Keratinocyte (primary cell): ENCODE measurements around the gene CHI3L2.

Experiments used
- EZH2 ChIP-seq: IDR thresholded peaks from one replicate; pipeline ENCODE4 v1.6.1; 2012; ENCODE audit warnings: inconsistent platforms, mild to moderate bottlenecking, low read length, moderate library complexity
- TF ChIP-seq, protein P1 (sequence below), 3 experiments: IDR thresholded peaks in 1 of 3; conservative IDR thresholded peaks in 1 of 3; optimal IDR thresholded peaks in 1 of 3; 2 replicates in 2 of 3; 3 replicates in 1 of 3; pipeline versions ENCODE3 to v1.5.1; 2011; ENCODE audit warnings: low read length in 3 of 3, mild to moderate bottlenecking in 3 of 3, moderate library complexity in 2 of 3, control low read depth in 1 of 3, inconsistent platforms in 1 of 3; ENCODE audit not compliant: insufficient read depth in 2 of 3; ENCODE audit errors: extremely low read depth in 1 of 3

DNA sequence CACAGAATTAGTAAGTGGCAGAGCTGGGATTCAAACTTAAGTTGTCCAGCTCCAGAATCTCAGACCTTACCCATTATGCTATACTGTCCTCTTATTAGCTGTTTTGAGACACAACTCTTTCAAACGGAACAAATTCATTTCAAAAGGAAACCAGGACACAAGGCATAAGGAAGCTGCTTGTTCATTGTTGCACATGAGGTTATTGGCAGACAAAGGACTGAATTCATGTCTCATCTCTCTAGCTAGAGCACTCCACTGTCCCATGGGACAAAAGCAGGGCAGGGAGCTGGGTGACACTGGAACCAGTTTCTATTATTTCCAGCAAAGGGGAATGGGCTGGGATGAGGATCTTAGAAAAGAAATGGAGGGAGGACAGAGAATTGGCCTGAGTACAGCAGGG is 26.4 kb downstream of the CHI3L2 start:
- TF ChIP-seq, protein P1, sequence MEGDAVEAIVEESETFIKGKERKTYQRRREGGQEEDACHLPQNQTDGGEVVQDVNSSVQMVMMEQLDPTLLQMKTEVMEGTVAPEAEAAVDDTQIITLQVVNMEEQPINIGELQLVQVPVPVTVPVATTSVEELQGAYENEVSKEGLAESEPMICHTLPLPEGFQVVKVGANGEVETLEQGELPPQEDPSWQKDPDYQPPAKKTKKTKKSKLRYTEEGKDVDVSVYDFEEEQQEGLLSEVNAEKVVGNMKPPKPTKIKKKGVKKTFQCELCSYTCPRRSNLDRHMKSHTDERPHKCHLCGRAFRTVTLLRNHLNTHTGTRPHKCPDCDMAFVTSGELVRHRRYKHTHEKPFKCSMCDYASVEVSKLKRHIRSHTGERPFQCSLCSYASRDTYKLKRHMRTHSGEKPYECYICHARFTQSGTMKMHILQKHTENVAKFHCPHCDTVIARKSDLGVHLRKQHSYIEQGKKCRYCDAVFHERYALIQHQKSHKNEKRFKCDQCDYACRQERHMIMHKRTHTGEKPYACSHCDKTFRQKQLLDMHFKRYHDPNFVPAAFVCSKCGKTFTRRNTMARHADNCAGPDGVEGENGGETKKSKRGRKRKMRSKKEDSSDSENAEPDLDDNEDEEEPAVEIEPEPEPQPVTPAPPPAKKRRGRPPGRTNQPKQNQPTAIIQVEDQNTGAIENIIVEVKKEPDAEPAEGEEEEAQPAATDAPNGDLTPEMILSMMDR (optimal IDR thresholded peaks at IDR 0.05 in 1 of 3, IDR thresholded peaks at IDR 0.05 in 1 of 3, conservative IDR thresholded peaks at IDR 0.05 in 1 of 3; ENCODE audit: extremely low read depth in 1 of 3, insufficient read depth in 2 of 3, low read length in 3 of 3) = no peak
- TF ChIP-seq EZH2 = no peak
